DND-41 (cell line): ENCODE data around the gene TCF4.

Experiments
- ATAC-seq: fragments of 200-7000 bp; cut with Tn5 transposase; 3 replicates; pipeline ENCODE4 v1.9.1; 2021; ENCODE audit warnings: low read depth; ENCODE audit not compliant: insufficient read depth
- DNase-seq: peaks from one replicate; pipeline ENCODE4 v3.0.0-alpha.2; 2020
- H2AFZ ChIP-seq: 2 replicates; pipeline ENCODE4 v1.6.0; 2012; ENCODE audit warnings: low read depth, low read length
- H3K27ac ChIP-seq: 2 replicates; pipeline ENCODE4 v1.5.1; 2012; ENCODE audit warnings: low read length, inconsistent platforms
- H3K27me3 ChIP-seq: fragments of 200-600 bp; sonication (generic); 2 replicates; pipeline ENCODE4 v1.6.0; 2012; ENCODE audit warnings: low read length, mild to moderate bottlenecking, inconsistent platforms; ENCODE audit not compliant: insufficient read depth, poor library complexity
- H3K36me3 ChIP-seq: 2 replicates; pipeline ENCODE4 v1.5.1; 2012; ENCODE audit warnings: low read length, inconsistent platforms; ENCODE audit not compliant: insufficient read depth
- H3K4me1 ChIP-seq: 2 replicates; pipeline ENCODE4 v1.5.1; 2012; ENCODE audit warnings: mild to moderate bottlenecking, low read length; ENCODE audit not compliant: insufficient read depth
- H3K4me2 ChIP-seq: 2 replicates; pipeline ENCODE4 v1.6.0; 2012; ENCODE audit warnings: mild to moderate bottlenecking, moderate library complexity, low read length, inconsistent platforms; ENCODE audit not compliant: insufficient read depth
- H3K4me3 ChIP-seq, 2 experiments: fragments of 200-600 bp in 1 of 2; shearing (Covaris generic) in 1 of 2; 2 replicates each; pipeline ENCODE4 v1.5.1; 2012 to 2016; ENCODE audit warnings: inconsistent platforms in 2 of 2, low read length in 2 of 2, mild to moderate bottlenecking in 2 of 2, low read depth in 1 of 2, moderate library complexity in 1 of 2
- H3K79me2 ChIP-seq: 2 replicates; pipeline ENCODE4 v1.6.0; 2012; ENCODE audit warnings: low read length, inconsistent platforms; ENCODE audit not compliant: insufficient read depth
- H3K9ac ChIP-seq: 2 replicates; pipeline ENCODE4 v1.6.0; 2012; ENCODE audit warnings: low read depth, mild to moderate bottlenecking, inconsistent platforms, low read length, moderate library complexity
- H3K9me3 ChIP-seq: 2 replicates; pipeline ENCODE4 v1.5.1; 2012; ENCODE audit warnings: low read length, moderate library complexity, mild to moderate bottlenecking, inconsistent platforms; ENCODE audit not compliant: insufficient read depth, severe bottlenecking
- H4K20me1 ChIP-seq: 2 replicates; pipeline ENCODE4 v1.6.0; 2012; ENCODE audit warnings: low read length; ENCODE audit not compliant: insufficient read depth
- EZH2 ChIP-seq: IDR thresholded peaks from 3 replicates; pipeline ENCODE4 v1.6.1; 2012; ENCODE audit warnings: borderline replicate concordance, low read depth, mild to moderate bottlenecking, moderate library complexity, low read length, inconsistent platforms; ENCODE audit not compliant: severe bottlenecking
- TF ChIP-seq, protein P1 (sequence below): IDR thresholded peaks from 2 replicates; pipeline ENCODE4 v1.5.1; 2012; ENCODE audit warnings: borderline replicate concordance, low read length, moderate library complexity, mild to moderate bottlenecking; ENCODE audit not compliant: poor library complexity, severe bottlenecking; ENCODE audit errors: extremely low read depth

Gene TCF4

DNA sequence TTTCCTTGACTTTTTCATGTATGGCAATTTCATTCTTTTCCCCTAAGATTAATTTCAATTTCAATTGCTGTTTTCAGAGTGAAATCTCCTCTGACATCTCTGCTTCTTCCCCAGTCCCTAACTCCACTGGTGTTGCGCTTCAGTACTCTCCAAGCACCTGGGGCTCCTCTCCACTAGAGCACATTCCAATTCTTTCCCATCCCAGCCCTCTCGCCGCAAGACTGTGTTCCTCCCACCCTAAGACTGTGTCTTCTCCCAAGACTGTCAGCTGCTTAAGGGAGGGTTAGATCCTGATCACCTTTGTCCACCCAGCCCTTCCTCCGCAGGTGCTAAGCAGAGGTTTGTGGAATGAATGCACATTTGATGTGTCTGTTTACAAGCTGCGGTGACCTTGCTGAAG is 373.0 kb downstream of the TCF4 start:
- H2AFZ ChIP-seq = no peak overlapping the region
- no peaks in the 10 kb centered on the region for H3K36me3 ChIP-seq
- peaks cover 3% of the 10 kb centered on the region for H3K27me3 ChIP-seq
- H3K9me3 ChIP-seq = no peaks in the 10 kb centered on the region
- H3K4me1 ChIP-seq = no peaks in the 10 kb centered on the region
- H3K4me2 ChIP-seq = no peak overlapping the region
- no peak for TF ChIP-seq EZH2
- TF ChIP-seq, protein P1, sequence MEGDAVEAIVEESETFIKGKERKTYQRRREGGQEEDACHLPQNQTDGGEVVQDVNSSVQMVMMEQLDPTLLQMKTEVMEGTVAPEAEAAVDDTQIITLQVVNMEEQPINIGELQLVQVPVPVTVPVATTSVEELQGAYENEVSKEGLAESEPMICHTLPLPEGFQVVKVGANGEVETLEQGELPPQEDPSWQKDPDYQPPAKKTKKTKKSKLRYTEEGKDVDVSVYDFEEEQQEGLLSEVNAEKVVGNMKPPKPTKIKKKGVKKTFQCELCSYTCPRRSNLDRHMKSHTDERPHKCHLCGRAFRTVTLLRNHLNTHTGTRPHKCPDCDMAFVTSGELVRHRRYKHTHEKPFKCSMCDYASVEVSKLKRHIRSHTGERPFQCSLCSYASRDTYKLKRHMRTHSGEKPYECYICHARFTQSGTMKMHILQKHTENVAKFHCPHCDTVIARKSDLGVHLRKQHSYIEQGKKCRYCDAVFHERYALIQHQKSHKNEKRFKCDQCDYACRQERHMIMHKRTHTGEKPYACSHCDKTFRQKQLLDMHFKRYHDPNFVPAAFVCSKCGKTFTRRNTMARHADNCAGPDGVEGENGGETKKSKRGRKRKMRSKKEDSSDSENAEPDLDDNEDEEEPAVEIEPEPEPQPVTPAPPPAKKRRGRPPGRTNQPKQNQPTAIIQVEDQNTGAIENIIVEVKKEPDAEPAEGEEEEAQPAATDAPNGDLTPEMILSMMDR = no peak
- DNase-seq (no peak), ATAC-seq (no peak)
- H3K9ac ChIP-seq = no peak overlapping the region
- H3K4me3 ChIP-seq = no peak overlapping the region
- no peaks in the 10 kb centered on the region for H3K79me2 ChIP-seq
- H3K27ac ChIP-seq = no peak overlapping the region
- H4K20me1 ChIP-seq = no peaks in the 10 kb centered on the region

DNA sequence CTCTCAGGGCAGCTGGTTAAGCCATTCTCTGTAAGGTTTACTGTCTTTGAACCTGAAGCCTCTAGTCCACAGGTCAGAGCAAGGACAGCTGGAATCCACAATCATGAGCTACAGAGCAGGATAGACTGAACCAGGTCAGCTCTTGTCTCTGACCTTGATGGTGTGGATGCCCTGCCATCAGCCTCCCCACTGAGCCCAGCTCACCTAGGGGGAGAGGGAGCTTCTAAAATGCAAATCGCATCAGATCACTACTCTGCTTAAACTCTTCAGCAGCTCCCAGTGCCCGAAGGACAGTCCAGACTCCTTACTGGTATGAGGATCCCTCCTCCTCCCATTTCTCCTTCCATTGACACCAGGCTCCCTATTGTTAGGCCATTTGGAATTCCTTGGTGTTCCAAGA is 373.5 kb downstream of the TCF4 start:
- Histone ChIP-seq H3K4me3 (no peak overlapping the region), H3K36me3 (no peaks in the 10 kb centered on the region), H3K79me2 (no peaks in the 10 kb centered on the region), H3K27ac (no peak overlapping the region), H2AFZ (no peak overlapping the region), H3K27me3 (peaks cover 3% of the 10 kb centered on the region), H3K4me2 (no peak overlapping the region), H3K4me1 (no peaks in the 10 kb centered on the region), H3K9me3 (no peaks in the 10 kb centered on the region), H3K9ac (no peak overlapping the region), H4K20me1 (no peaks in the 10 kb centered on the region)
- ATAC-seq (no peak), DNase-seq (no peak)
- TF ChIP-seq EZH2 = no peak
- TF ChIP-seq, protein P1 = no peak

DNA sequence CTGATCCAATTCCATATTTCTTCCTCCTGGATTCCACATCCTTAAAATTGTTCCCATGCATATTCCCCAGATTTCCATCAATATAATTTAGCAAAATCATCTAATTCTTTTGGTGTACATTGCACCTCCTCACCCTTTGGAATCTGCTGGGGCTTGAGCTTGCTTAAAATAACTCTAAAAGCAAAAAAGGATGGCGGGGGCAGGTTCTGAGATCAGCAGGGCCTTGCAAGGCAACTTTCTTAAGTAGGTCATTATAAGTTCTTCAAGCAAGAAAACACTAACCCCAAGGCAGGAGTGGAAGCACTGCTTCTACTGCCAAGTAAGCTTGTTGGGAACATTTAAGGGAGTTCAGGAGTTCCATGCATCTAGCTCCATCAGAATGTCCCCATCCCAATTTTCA is 374.4 kb downstream of the TCF4 start:
- H3K27me3 ChIP-seq = peaks cover 3% of the 10 kb centered on the region
- no peak for DNase-seq
- H3K9me3 ChIP-seq = no peaks in the 10 kb centered on the region
- no peak for ATAC-seq
- no peaks in the 10 kb centered on the region for H3K36me3 ChIP-seq
- H2AFZ ChIP-seq = no peak overlapping the region
- H3K27ac ChIP-seq = no peak overlapping the region
- TF ChIP-seq, protein P1 = no peak
- TF ChIP-seq EZH2 = no peak
- no peaks in the 10 kb centered on the region for H3K4me1 ChIP-seq
- no peak overlapping the region for H3K4me2 ChIP-seq
- H4K20me1 ChIP-seq = no peaks in the 10 kb centered on the region
- no peak overlapping the region for H3K4me3 ChIP-seq
- H3K9ac ChIP-seq = no peak overlapping the region
- H3K79me2 ChIP-seq = no peaks in the 10 kb centered on the region

DNA sequence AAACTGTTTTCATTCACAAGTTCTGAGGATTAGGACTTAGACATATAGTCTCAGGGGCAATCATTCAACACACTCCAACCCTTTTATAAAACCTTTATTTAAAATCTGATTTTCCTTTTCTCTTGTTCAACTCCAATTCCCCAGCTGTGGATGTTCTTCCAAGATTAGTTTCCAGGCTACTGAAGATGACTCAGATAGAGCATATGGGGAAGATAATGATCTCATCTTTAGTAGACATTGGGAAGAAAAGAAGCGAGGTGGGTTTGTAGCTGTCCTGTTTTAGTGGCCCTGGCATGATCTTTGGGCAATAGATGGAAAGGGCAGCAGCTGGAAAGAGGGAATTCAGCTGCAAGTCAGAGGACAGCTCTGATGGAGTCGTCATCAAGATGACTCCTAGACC is 381.1 kb downstream of the TCF4 start:
- Histone ChIP-seq H3K9me3 (peaks cover 3% of the 10 kb centered on the region), H3K4me3 (no peak overlapping the region), H3K27ac (no peak overlapping the region), H3K4me1 (no peaks in the 10 kb centered on the region), H4K20me1 (no peaks in the 10 kb centered on the region), H3K9ac (no peak overlapping the region), H3K27me3 (no peaks in the 10 kb centered on the region), H3K79me2 (no peaks in the 10 kb centered on the region), H3K36me3 (no peaks in the 10 kb centered on the region), H3K4me2 (no peak overlapping the region), H2AFZ (no peak overlapping the region)
- DNase-seq (no peak), ATAC-seq (no peak)
- TF ChIP-seq, protein P1 = no peak
- no peak for TF ChIP-seq EZH2
